ENCODE results near the gene GORASP2. TPM values are rescaled to one million over a fixed set of nuclear protein-coding genes. Genes with fewer than 3 reads are reported as not detected.
A peak's percentile ranks its signal among the peaks of the same experiment; 100 is the strongest.

The GORASP2 gene
- total and polyA plus RNA-seq, 11 donors, result 24.5 to 84.9 (median 62.6) TPM

GRCh38 chr2:170972296-170973224 lies 43.5 kb downstream of the GORASP2 start:
- no peak overlapping the region for H3K27ac ChIP-seq
- no peaks in the 10 kb centered on the region for H3K9me3 ChIP-seq
- DNase-seq (no peak), ATAC-seq (no peak)
- WGBS, 4 donors, result 75 to 78% (median 77%) methylated on average over 20 of the region's 20 CpGs
- no peaks in the 10 kb centered on the region for H3K27me3 ChIP-seq
- intact Hi-C loops (cut with DNase I), result loop anchor here (1.0 to 10.0 kb wide), 10 partner anchors 112 to 460 kb away; partner anchors contain the start of genes TLK1 (in 5 of the 10), DCAF17 (in 4 of the 10) and METTL8 (in 4 of the 10)
- H3K36me3 ChIP-seq, result peaks cover 0 to 8% (median 4%) of the 10 kb centered on the region in 9 donors
- H3K4me3 ChIP-seq, result peak overlapping the region in 8 of 12 donors; percentile 67 to 96 (median 79)
- TF ChIP-seq POLR2A (IDR thresholded peaks at IDR 0.05), result no peak
- TF ChIP-seq, protein P1, sequence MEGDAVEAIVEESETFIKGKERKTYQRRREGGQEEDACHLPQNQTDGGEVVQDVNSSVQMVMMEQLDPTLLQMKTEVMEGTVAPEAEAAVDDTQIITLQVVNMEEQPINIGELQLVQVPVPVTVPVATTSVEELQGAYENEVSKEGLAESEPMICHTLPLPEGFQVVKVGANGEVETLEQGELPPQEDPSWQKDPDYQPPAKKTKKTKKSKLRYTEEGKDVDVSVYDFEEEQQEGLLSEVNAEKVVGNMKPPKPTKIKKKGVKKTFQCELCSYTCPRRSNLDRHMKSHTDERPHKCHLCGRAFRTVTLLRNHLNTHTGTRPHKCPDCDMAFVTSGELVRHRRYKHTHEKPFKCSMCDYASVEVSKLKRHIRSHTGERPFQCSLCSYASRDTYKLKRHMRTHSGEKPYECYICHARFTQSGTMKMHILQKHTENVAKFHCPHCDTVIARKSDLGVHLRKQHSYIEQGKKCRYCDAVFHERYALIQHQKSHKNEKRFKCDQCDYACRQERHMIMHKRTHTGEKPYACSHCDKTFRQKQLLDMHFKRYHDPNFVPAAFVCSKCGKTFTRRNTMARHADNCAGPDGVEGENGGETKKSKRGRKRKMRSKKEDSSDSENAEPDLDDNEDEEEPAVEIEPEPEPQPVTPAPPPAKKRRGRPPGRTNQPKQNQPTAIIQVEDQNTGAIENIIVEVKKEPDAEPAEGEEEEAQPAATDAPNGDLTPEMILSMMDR (IDR thresholded peaks at IDR 0.05), result no peak
- H3K4me1 ChIP-seq, result peaks cover 0 to 16% (median 7%) of the 10 kb centered on the region in 12 donors

- TF ChIP-seq, protein P1 (IDR thresholded peaks at IDR 0.05), result no peak
- TF ChIP-seq POLR2A (IDR thresholded peaks at IDR 0.05), result no peak
- WGBS, 4 donors, result 6 to 14% (median 9%) methylated on average over 9 to 12 of the region's 12 CpGs
- Histone ChIP-seq H3K27me3 (no peaks in the 10 kb centered on the region), H3K27ac (peak overlapping the region in 3 of 12 donors; percentile 80 to 89 (median 87)), H3K9me3 (no peaks in the 10 kb centered on the region), H3K4me3 (peak overlapping the region in 10 of 12 donors; percentile 61 to 96 (median 74)), H3K36me3 (peaks cover 0 to 2% (median 0%) of the 10 kb centered on the region in 9 donors), H3K4me1 (peaks cover 0 to 16% (median 6%) of the 10 kb centered on the region in 12 donors)
- intact Hi-C loops (cut with DNase I), result loop anchor here (1.0 to 10.0 kb wide), 10 partner anchors 112 to 459 kb away; partner anchors contain the start of genes TLK1 (in 5 of the 10), DCAF17 (in 4 of the 10) and METTL8 (in 4 of the 10)
- ATAC-seq, result no peak
- no peak for DNase-seq
Measured at GRCh38 chr2:170973225-170973491, 44.1 kb downstream of the GORASP2 start.

- TF ChIP-seq POLR2A (IDR thresholded peaks at IDR 0.05), result peak in 1 of 2 donors; percentile 24
- TF ChIP-seq, protein P1 (IDR thresholded peaks at IDR 0.05), result peak; percentile 67 to 99 (median 96)
- DNase-seq (peak; percentile 82 to 91 (median 86)), ATAC-seq (peak; percentile 79 to 96 (median 94))
- Histone ChIP-seq H3K27ac (peak overlapping the region; percentile 56 to 89 (median 79)), H3K9me3 (no peaks in the 10 kb centered on the region), H3K36me3 (no peaks in the 10 kb centered on the region), H3K27me3 (no peaks in the 10 kb centered on the region), H3K4me1 (peaks cover 0 to 16% (median 6%) of the 10 kb centered on the region in 12 donors), H3K4me3 (peak overlapping the region; percentile 48 to 96 (median 73))
- WGBS, 4 donors, result 6 to 15% (median 10%) methylated on average over 31 to 67 of the region's 67 CpGs
- intact Hi-C loops (cut with DNase I), result loop anchor here (1.0 to 10.0 kb wide), 10 partner anchors 111 to 459 kb away; partner anchors contain the start of genes TLK1 (in 5 of the 10), DCAF17 (in 4 of the 10) and METTL8 (in 4 of the 10)
Measured at GRCh38 chr2:170973492-170974303, 44.6 kb downstream of the GORASP2 start.

All from heart left ventricle (tissue), 16 donors.